ENCODE data around the gene MVB12B. TPM values are rescaled to one million over a fixed set of nuclear protein-coding genes. Genes with fewer than 3 reads are reported as not detected.

The MVB12B gene
- total RNA-seq, 4 donors from 2014 or later, result 2.1 to 39.2 (median 22.2) TPM

- TF ChIP-seq, protein P1, sequence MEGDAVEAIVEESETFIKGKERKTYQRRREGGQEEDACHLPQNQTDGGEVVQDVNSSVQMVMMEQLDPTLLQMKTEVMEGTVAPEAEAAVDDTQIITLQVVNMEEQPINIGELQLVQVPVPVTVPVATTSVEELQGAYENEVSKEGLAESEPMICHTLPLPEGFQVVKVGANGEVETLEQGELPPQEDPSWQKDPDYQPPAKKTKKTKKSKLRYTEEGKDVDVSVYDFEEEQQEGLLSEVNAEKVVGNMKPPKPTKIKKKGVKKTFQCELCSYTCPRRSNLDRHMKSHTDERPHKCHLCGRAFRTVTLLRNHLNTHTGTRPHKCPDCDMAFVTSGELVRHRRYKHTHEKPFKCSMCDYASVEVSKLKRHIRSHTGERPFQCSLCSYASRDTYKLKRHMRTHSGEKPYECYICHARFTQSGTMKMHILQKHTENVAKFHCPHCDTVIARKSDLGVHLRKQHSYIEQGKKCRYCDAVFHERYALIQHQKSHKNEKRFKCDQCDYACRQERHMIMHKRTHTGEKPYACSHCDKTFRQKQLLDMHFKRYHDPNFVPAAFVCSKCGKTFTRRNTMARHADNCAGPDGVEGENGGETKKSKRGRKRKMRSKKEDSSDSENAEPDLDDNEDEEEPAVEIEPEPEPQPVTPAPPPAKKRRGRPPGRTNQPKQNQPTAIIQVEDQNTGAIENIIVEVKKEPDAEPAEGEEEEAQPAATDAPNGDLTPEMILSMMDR (IDR thresholded peaks at IDR 0.05), result no peak
- no peak for TF ChIP-seq POLR2A (IDR thresholded peaks at IDR 0.05)
- no peaks in the 10 kb centered on the region for H3K4me1 ChIP-seq
- DNase-seq, result no peak
- peak overlapping the region in 1 of 2 donors; percentile 9 for H3K4me3 ChIP-seq
- H3K27me3 ChIP-seq, result no peaks in the 10 kb centered on the region
- H3K9me3 ChIP-seq, result no peaks in the 10 kb centered on the region
- no peaks in the 10 kb centered on the region for H3K36me3 ChIP-seq
- H3K27ac ChIP-seq, result no peak overlapping the region
- intact Hi-C loops (cut with DNase I; ENCODE audit: low total_unique reads), result no loop called here
Measured at GRCh38 chr9:126471084-126471624, 144.5 kb downstream of the MVB12B start.

DNA sequence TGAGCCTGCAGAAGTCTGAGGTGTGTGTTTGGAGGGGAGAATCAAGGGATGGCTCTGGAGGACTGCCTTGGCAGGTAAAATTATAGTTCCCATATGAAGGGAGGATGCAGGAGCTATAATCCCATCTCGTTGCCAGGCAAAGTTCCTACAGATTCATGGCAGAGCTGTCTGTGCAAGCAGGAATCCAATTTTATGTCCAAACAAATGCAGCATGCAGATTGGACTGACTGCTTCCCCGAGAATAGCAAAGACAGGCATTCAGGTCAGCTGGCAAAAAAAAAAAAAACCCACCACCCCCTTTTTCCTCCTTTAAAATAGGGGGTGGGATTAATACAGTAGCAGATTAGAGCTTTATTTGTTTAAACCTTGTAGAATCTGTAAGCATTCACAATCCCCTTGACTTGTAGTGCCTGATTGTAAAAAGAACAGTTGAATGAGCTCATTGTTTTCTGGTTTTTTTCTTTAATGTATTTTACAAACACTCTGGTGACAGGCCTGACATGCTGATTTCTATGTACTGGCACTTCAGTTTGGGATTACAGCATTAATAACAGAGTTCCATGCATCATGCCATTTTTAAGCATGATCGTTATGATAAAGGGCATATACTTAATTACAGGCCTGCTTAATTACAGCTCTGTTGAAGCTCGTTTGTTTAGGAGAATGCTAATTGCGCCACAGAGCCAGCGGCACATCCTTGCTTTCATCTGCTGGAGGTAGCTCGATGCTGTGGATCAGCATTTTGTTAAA is 145.7 kb downstream of the MVB12B start:
- H3K27me3 ChIP-seq, result no peaks in the 10 kb centered on the region
- TF ChIP-seq POLR2A (IDR thresholded peaks at IDR 0.05), result no peak
- TF ChIP-seq, protein P1 (IDR thresholded peaks at IDR 0.05), result no peak
- intact Hi-C loops (cut with DNase I; ENCODE audit: low total_unique reads), result no loop called here
- no peak overlapping the region for H3K27ac ChIP-seq
- no peaks in the 10 kb centered on the region for H3K4me1 ChIP-seq
- no peak for DNase-seq
- no peaks in the 10 kb centered on the region for H3K9me3 ChIP-seq
- H3K36me3 ChIP-seq, result no peaks in the 10 kb centered on the region
- H3K4me3 ChIP-seq, result no peak overlapping the region

DNA sequence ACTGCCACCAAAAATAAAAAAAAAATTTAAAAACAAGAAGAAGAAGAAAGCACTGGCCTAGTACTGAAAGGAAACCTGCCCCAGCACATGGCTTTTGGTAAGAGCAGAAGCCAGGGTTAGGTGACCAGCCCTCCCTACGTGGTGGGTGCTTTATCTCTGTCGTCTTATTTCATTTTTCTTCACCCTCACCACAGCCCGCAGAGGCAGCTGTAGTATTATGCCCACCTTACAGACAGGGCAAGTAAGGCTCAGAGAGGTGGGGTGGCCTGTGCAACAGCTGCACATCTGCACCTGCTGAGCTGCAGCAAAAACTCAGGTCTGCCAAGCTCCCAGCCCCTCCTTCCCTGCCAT is 146.3 kb downstream of the MVB12B start:
- H3K4me1 ChIP-seq, result no peaks in the 10 kb centered on the region
- no peaks in the 10 kb centered on the region for H3K36me3 ChIP-seq
- DNase-seq, result no peak
- no peaks in the 10 kb centered on the region for H3K9me3 ChIP-seq
- no peak overlapping the region for H3K4me3 ChIP-seq
- intact Hi-C loops (cut with DNase I; ENCODE audit: low total_unique reads), result no loop called here
- TF ChIP-seq, protein P1 (IDR thresholded peaks at IDR 0.05), result no peak
- no peaks in the 10 kb centered on the region for H3K27me3 ChIP-seq
- no peak overlapping the region for H3K27ac ChIP-seq

GRCh38 chr9:126474206-126474765 is 147.7 kb downstream of the MVB12B start:
- no peaks in the 10 kb centered on the region for H3K9me3 ChIP-seq
- intact Hi-C loops (cut with DNase I; ENCODE audit: low total_unique reads), result no loop called here
- no peak for TF ChIP-seq POLR2A (IDR thresholded peaks at IDR 0.05)
- TF ChIP-seq, protein P1 (IDR thresholded peaks at IDR 0.05), result no peak
- H3K4me3 ChIP-seq, result no peak overlapping the region
- no peaks in the 10 kb centered on the region for H3K36me3 ChIP-seq
- no peak overlapping the region for H3K27ac ChIP-seq
- no peaks in the 10 kb centered on the region for H3K27me3 ChIP-seq
- no peaks in the 10 kb centered on the region for H3K4me1 ChIP-seq
- DNase-seq, result no peak

- TF ChIP-seq POLR2A (IDR thresholded peaks at IDR 0.05), result no peak
- TF ChIP-seq, protein P1 (IDR thresholded peaks at IDR 0.05), result no peak
- no peaks in the 10 kb centered on the region for H3K27me3 ChIP-seq
- H3K27ac ChIP-seq, result no peak overlapping the region
- H3K4me3 ChIP-seq, result no peak overlapping the region
- intact Hi-C loops (cut with DNase I; ENCODE audit: low total_unique reads), result no loop called here
- no peaks in the 10 kb centered on the region for H3K9me3 ChIP-seq
- no peak for DNase-seq
- no peaks in the 10 kb centered on the region for H3K36me3 ChIP-seq
- no peaks in the 10 kb centered on the region for H3K4me1 ChIP-seq
Measured at GRCh38 chr9:126474786-126475485, 148.3 kb downstream of the MVB12B start.
